ENCODE measurements around the gene RALGPS1.
A peak's percentile ranks its signal among the peaks of the same experiment; 100 is the strongest.
"Not testable (repeated sequence)": the region's sequence is repeated elsewhere in the genome, so short reads cannot be mapped to it uniquely, and the experiment has no call there.

The RALGPS1 gene

DNA sequence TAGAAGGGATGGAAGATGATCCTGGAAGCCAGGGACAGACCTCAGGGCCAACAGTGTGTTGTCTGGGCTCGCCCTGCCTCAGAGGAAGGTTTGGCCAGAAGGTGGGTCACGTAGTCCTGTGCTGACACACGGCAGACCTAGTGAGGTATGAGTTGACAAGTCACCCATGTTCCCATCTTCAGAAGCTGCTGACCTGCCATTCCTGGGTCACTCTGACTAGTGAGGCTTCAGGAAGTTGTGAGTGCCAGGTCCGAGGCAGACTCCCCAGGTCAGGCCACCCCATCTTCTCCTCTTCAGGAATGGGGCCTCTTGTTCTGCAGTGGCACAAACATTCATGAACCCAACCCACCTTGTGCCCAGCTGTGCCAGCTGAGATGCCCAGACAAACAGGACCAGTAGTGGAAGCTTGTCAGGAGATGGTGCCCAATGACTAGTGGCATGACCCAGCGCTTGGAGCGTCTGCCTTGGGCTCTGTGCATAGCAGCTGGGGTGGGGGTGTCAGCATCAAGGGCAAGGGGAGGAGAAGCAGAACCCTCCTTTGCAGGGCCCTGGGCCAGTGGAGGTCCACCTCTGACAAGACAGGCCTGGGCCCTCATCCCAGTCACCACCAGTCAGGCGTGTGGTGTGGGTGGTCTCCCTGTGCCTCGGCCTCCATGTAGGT, 224.6 kb downstream of the RALGPS1 start:
- DNase-seq (ENCODE audit: low spot score): no peak

DNA sequence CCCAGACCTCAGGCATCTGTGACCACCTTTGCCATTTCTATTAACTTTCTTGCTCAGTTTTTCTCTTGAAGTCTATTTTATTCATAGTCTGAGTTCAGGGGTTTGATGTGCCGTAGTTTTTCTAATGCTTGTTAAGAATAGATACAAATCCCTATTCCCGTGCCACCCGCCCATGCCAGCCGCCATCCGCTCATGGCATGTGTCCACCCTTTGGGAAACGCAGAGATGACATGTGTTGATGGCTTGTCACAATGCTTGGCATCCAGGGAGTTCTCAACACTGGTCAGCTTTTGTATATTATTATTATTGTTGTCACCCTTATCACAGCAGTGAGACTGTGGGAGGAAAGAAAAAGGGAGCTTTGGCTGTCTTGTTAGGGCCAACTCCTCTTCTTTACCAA, 225.2 kb downstream of the RALGPS1 start:
- DNase-seq (ENCODE audit: low spot score): no peak

DNA sequence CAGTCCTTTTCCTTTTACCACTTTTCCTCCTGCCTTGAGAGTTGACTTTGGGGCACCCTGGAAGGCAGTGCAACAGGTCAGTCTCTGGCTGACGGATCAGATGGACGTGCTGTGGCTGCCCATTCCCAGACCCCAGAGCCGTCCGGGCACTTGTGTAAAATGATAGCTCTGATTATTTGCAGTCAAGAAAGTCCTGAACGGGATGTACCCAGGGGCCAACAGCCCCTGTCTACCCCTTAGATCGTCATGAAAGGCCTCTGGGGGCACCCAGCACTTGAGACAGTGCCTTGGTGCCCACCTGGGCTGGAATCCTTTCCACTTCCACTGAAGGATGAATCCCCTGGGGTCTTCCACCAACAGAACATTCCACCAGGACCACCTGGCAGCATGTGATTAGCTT, 225.6 kb downstream of the RALGPS1 start:
- no peak for DNase-seq (ENCODE audit: low spot score)

DNA sequence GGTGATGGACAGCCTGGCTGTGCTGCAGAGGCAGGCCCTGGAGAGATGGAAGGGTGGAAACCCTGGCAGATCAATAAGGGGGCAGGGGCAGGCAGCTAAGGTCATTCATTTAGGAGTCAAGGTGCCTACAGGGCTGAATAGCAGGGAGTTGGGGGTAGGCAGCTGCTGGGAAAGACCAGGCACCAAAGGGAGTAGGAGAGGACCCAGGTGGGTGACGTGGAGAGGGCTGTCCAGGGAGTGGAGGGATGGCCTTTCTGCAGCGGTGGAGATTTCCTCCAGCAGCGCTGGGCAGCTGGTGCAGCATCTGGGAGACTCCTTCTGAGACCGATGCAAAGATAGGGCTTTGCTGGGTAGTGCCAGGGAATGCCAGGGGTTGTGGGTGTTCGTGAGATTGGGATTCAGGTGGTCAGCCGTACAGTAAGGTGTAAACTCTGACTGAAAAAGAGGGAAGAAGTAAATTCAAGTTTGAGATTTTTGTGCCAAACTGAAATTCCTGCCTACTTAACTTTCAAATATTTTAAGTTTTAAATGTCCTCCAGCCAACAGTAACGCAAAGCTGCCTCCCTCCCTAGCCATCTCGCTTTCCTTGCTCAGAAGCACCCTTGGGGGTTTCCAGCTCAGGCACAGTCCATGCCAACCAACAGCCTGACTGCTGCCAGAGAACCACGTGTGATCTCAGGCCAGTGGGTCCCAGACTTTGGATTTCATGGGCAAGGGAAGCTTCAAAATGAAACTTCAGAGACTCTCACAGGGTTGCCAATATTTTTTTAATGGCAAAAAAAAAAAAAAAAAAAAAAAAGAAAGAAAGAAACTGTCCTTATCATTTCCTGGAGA, 226.5 kb downstream of the RALGPS1 start:
- DNase-seq (ENCODE audit: low spot score): no peak

DNA sequence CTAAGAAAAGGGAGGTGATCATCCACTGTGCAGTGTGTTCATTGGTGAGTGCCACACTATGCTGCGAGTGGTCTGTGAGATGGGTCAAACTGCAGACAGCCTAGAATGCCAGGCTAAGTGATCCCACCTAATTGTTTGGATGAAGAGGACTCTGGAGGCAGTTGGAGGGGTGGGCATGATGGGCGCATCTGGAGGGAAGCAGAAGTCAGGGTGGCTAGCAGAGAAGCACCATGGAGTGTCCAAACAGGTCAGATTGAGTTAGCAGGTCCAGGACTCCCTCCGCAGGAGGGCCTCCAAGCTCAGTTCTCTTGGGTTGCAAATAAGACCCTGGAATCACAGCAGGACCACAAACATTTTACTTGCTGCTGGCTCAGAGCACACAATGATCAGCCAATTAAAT, 227.7 kb downstream of the RALGPS1 start:
- DNase-seq (ENCODE audit: low spot score): no peak

DNA sequence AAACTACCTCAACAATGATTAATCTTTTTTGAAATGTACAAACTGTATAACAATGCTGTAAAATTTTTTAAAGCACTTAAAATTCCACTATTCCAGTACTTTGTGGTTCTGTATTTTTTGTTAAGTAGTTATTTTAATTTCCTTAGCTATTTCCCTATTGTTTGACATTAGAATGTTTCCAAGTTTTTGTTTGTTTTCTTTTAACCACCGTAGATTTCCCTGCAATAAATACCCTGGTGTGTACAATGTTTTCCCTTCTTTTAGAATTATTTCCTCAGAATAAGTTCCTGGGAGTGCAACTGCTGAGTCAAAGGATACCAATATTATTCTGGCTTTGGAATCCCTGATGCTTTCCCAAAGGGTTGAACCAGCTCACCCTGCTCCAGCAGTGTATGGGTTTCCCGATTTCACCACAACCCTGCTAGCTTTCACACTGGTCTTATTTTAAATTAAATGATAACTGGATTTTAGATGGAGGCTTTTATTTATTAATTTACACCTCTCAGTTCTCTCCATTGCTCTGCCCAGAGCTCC, 228.4 kb downstream of the RALGPS1 start:
- DNase-seq (ENCODE audit: low spot score): no peak

DNA sequence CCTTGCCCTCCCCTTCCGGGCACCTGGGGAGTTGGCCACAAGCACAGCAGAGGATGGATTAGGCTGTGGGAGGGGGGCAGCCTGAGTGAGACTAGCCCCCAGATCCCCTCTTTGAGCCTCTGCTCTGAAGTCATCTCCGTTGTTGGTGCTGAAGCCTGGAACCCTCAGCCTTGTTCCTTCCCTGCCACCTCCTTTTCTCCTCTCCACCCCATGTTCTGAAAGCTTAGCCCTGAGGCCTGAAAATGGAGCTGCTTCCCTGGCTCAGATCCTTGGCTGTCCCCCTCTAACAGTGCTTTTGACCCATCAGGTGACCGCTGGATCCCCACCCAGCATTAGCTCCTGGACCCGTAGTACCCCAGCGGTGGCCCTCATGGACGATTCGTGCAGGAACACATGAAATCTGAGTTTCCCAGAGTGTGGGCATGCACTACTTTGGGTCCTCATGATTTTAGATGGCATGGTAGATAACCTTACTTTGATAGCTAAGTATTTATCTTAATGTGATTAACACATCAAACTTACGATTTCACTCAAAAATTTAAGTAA, 229.4 kb downstream of the RALGPS1 start:
- no peak for DNase-seq (ENCODE audit: low spot score)

DNA sequence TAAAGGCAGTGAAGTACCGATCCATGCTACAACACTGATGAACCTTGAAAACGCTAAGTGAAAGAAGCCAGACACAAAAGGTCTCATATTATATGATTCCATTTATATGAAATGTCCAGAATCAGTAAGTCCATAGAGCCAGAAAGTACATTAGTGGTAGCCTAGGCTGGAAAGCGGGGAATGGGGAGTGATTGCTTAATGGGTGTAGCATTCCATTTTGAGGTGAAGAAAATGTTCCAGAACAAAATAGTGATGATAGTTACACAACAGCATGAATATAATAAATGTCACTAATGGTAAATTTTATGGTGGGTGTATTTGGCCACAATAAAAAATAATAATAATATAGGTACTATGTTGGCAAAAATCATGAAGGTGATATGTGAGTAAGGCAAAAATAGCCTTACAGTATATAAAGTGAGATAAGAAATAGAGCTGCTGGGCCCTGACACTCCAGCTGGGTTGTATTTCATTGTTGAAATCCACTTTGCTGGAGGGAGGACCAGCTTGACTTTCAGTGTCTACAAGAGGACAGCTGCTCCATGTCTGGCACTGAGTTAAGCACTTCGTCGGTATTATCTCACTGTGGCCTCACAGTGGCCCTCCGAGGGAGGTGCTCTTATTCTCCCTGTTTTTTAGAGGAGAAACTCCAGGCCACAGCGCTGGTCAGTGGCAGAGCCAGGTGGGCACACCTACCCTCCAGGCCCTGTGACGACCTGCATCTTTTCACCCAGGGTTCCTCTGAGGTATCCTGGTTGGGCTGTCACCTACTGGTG, 230.3 kb downstream of the RALGPS1 start:
- no peak for DNase-seq (ENCODE audit: low spot score)

DNA sequence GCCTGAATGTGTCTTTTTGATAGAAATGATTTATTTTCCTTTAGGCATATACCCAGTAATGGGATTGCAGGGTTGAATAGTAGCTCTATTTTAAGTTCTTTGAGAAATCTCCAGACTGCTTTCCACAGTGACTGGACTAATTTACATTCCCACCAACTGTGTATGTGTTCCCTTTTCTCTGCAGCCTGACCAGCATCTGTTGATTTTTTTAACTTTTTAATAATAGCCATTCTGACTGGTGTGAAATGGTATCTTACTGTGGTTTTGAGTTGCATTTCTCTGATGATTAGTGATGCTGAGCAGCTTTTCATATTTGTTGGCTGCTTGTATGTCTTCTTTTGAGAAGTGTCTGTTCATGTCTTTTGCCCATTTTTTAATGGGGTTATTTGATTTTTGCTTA, 232.3 kb downstream of the RALGPS1 start:
- DNase-seq (ENCODE audit: low spot score): not testable (repeated sequence)

DNA sequence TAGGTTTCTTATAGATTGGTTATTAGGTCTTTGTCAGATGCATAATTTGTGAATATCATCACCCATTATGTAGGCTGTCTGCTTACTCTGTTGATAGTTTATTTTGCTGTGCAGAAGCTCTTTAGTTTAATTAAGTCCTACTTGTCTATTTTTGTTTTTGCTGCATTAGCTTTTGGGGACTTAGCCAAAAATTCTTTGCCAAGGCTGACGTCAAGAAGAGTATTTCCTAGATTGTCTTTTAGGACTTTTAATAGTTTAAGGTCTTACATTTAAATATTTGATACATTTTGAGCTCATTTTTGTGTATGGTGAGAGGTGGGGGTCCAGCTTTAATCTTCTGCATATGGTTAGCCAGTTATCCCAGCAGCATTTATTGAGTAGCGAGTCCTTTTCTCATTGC, 232.7 kb downstream of the RALGPS1 start:
- DNase-seq (ENCODE audit: low spot score): no peak

DNA sequence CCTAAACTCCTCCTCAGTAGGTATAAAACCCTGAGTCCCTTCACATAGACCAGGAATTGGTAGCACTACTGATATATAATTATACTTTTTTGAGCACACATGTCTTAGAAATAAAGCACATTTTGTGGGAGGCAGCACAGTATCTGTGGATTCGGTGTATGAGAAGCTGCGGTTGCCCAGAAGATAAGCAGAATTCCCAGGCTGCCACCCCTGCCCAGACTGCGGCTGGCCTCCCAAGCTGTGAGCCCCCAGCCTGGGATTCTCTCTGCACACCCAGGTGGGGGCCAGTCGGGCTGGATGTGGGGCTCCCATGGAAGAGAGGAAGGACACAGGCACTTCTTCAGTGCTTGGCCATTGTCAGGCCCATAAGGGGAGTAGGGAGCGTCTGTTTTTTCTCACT, 233.4 kb downstream of the RALGPS1 start:
- DNase-seq (ENCODE audit: low spot score): no peak

DNA sequence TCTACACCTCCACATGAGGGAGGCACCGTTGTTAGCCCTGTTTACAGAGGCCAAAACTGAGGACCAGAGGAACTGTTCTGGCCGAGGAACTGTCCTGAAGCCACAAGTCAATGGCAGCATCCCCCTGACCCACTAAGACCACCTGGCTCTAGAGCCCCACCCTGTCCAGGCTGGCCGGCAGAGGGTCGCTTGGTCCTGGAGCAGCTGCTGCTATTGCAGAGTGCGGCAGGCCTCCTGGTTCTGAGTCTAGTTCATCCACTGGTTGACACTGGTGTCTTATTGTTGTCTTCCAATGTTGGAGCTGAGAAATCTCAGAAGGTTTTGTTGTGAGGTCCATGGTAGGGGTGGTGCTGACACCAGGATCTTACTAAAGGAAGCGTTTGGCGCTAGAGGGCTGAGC, 234.4 kb downstream of the RALGPS1 start:
- DNase-seq (ENCODE audit: low spot score): no peak

DNA sequence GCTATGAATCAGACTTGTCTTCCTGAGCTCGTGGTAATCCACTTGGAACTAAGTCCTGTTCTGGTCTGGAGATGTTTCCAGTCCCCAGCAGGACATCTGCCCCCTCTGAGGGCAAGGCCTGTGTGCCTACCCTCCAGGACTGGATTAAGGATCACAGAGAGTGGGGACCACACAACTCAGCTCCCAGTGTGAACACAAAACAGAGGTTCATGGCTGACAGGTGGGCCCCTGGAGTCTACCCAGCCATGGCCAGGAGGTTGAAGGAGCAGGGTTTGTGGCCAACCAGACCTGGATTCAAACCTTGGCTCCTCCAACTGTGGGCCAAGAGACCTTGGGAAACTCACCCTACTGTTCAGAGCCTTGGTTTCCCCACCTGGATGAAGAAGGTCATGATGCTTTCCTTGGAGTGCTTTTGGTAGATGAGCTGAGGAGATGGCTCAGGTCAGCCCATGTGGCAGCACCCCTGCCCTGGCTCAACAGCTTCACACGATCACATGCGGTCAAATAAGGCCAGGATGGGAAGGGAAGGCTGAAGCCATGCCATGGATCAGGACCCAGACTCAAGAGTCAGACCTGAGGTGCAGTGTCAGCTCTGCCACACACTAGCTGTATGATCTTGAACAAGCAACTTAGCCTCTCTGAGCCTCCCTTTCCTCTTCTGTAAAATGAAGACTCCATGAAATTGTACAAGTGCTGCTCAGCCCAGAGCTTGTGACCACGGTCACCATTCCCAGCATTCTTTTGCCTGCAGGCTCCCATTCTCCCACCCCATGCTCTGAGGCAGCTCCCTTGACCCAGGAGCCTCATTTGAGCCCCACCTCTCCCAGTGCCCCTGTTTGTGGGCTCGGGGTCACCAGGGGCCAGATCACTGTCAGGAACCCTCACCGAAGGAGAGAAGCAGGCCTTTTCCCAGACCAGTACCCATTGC, 235.1 kb downstream of the RALGPS1 start:
- DNase-seq (ENCODE audit: low spot score): no peak

DNA sequence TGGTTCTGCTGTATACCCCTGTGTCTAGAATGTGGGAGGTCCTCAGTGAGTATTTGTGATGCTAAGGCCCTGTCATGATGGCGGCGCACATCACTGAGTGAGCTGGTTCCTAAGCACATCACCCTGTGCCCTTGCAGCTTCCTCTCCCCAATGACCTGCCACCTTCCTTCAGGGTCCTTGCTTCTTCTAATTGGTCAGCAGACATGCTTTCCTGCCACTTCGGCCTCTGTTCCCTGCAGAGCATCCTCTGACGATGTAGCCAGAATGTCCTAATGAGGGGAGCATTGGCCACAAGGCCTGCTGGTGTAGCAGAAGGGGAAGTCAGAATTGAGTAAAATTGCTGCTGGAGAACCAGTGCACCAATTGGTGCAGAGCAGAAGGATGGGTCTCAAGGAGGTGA, 238.9 kb downstream of the RALGPS1 start:
- DNase-seq (ENCODE audit: low spot score): no peak

DNA sequence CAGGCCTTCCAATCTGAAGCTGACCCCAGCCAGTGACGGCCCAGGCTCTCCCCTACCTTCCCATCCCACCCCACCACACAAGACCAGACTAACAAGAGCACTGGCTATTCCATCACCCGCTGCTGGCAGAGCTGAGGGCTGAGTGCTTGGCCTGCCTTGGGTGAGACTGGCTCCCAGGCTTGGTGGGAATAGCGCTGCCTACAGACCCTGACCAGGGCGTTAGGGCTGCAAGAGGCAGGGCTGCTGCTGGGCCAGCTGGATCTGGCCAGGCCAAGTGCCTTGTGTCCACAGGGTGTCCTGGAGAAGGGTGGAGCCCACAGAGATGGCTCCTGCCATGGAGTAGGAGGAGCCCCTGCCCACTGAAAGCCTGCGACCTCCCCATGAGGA, 239.4 kb downstream of the RALGPS1 start:
- DNase-seq (ENCODE audit: low spot score): no peak

DNA sequence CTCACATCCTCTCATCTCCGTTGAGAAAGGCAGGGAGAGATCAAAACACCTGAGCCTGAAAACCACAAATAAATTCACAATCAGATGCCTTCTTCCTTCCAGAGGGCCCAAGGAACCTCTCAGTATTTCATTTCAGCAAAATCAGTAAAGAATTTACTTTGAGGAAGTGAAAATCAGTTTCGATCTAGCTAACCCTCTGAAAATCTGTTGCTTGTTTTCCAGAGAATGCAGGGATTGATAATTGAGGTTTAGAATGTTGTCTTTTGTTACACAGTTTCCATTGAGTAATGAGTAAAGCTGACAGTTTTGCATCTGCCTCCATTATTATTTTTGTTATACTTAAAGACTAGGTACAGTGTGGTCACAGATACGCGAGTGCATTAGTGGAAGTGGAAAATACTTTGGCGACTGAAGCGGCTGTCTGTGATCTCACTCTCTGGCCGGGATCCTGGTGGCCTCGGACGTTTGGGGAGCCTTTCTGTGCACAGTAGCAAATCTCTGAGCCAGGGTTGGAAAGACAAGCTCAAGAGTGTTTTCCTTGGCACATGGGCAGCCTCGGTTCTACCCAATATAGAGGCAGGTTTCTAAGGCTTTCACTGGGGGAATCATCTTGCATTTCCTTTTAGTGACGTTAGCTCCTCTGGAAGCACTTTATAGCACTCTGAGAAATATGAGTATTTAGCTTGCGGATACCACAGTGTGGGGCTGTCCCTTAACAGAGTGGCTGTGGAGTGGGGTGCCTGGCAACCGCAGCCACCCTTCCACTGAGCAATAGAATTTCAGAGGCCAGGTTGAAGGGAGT, 240.0 kb downstream of the RALGPS1 start:
- no peak for DNase-seq (ENCODE audit: low spot score)

DNA sequence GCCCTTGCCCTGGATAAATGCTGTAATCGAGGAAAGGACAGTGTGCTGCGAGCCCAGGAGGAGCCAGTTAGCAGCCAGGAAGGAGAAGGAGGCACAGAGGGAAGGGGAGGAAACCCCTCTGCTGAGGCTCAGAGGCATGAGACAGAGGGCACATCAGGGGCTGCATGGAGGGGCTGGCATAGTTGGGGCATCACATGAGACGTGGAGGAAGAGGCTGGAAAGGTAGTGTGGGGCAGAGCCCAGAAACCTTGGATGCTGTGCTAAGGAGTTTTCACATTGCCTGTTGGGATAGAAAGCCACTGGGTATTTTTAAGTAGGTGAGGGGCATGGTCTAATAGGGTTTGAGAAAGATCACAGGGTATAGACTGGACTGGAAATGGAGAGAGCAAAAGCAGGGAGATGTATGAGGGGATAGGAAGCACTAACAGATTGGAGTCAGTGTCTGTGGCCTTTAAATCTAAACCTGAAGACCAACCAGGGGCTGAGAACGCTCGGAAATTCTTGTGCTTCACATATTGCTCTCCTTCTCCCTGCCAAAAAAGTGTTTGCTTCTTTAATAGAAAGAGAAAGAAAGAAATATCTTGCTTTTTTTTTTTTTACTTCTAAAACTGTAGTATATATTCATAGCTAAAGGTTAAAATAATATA, 240.9 kb downstream of the RALGPS1 start:
- no peak for DNase-seq (ENCODE audit: low spot score)

DNA sequence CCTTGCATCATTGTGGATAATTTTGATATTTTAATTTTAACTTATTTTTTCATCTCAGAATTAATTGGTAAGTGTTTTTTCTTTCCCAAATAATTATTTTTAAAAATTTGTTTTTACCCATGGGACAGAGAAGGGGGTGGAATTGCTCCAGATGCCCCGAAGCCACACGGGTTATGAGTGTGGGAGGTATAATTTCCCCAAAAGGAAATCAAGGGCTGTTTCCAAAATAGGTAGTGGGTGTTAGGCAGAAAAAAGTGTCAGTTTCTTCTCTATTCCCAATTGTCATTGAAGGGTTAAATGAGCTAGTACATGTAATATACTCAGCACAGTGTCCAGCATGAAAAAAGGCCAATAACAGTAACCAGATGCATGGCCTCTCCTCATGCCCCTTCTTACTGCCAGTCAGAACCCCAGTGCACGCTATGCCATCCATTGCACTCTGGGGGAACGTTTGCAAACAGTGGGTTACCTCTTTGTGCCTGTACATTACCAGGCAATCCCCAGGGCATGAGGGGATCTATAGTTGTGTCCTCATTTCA, 244.3 kb downstream of the RALGPS1 start:
- DNase-seq (ENCODE audit: low spot score): no peak

DNA sequence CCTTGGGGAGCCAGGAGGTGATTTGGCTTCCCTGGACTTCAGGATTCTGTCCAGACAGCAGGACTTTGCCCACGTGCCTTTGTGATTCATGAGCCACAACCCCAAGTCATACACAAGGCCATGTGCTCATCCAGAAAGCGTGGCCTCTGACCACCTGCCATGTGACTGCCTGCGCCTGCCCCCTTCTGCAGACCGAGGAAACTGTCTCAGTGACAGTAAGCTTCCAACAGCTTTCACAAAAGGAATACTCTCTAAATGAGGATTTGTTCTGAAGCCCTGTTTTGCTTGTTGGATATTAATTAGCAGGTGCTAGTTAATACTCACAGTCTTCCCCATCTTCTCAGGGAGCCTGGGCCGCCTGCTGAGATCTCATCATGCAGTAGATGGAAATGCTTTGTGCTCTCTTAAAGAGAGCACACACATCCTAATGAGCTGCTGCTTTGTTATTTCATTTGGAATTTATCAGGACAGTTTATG, 244.8 kb downstream of the RALGPS1 start:
- DNase-seq (ENCODE audit: low spot score): peak; percentile 73
